CD8-positive, alpha-beta memory T cell (primary cell): ENCODE results near the gene PSKH1. TPM values are rescaled to one million over a fixed set of nuclear protein-coding genes. Genes with fewer than 3 reads are reported as not detected.

Source experiments
- CTCF ChIA-PET: fragments of 350-600 bp; sonication (Branson Sonifier 250); formaldehyde crosslinking; loops from one replicate; lab custom pipeline; 2021; ENCODE audit warnings: antibody characterized with exemption; lab: Charles Lee
- POLR2A ChIA-PET: fragments of 350-600 bp; sonication (Branson Sonifier 250); formaldehyde crosslinking; loops from one replicate; lab custom pipeline; 2021; ENCODE audit warnings: antibody characterized with exemption; lab: Charles Lee
- DNase-seq, 5 donors: peaks; one replicate each; pipeline versions ENCODE4 v3.0.0 to v3.0.0-alpha.2; 2020 to 2022; ENCODE audit warnings: mixed read lengths in 1 of 5
- H3K27ac ChIP-seq: one replicate; pipeline ENCODE4 v1.7.0; 2013; ENCODE audit warnings: low read depth, mild to moderate bottlenecking, low read length, moderate library complexity
- H3K27me3 ChIP-seq: 2 replicates; pipeline ENCODE4 v1.7.0; 2013; ENCODE audit warnings: low read length, mild to moderate bottlenecking; ENCODE audit not compliant: insufficient read depth, poor library complexity, severe bottlenecking
- H3K36me3 ChIP-seq: 2 replicates; pipeline ENCODE4 v1.7.0; 2013; ENCODE audit warnings: mild to moderate bottlenecking, low read length, moderate library complexity; ENCODE audit not compliant: insufficient read depth
- H3K4me1 ChIP-seq: 2 replicates; pipeline ENCODE4 v1.7.0; 2013; ENCODE audit warnings: mild to moderate bottlenecking, low read length, moderate library complexity; ENCODE audit not compliant: insufficient read depth
- H3K4me3 ChIP-seq: 2 replicates; pipeline ENCODE4 v1.7.0; 2013; ENCODE audit warnings: mild to moderate bottlenecking, low read length
- H3K9me3 ChIP-seq: 2 replicates; pipeline ENCODE4 v1.7.0; 2013; ENCODE audit warnings: mild to moderate bottlenecking, low read length
- H3K27ac Mint-ChIP-seq, 8 donors: one replicate each; pipeline ENCODE4 v1.8.0; 2020 to 2021; ENCODE audit warnings: mixed read lengths in 8 of 8, mild to moderate bottlenecking in 6 of 8, inconsistent platforms in 3 of 8, moderate library complexity in 3 of 8
- H3K27me3 Mint-ChIP-seq, 2 donors: one replicate each; pipeline ENCODE4 v1.8.0; 2020 to 2021; ENCODE audit warnings: mixed read lengths in 2 of 2, mild to moderate bottlenecking in 1 of 2, moderate library complexity in 1 of 2
- H3K36me3 Mint-ChIP-seq, 3 donors: one replicate each; pipeline ENCODE4 v1.8.0; 2020 to 2021; ENCODE audit warnings: mixed read lengths in 3 of 3, inconsistent platforms in 1 of 3, mild to moderate bottlenecking in 1 of 3
- H3K4me1 Mint-ChIP-seq, 3 donors: one replicate each; pipeline ENCODE4 v1.8.0; 2020 to 2021; ENCODE audit warnings: mixed read lengths in 3 of 3, inconsistent platforms in 1 of 3, mild to moderate bottlenecking in 1 of 3
- H3K4me3 Mint-ChIP-seq, 7 donors: one replicate each; pipeline ENCODE4 v1.8.0; 2020 to 2021; ENCODE audit warnings: mixed read lengths in 7 of 7, mild to moderate bottlenecking in 6 of 7, moderate library complexity in 4 of 7, inconsistent platforms in 2 of 7
- H3K9me3 Mint-ChIP-seq, 5 donors: one replicate each; pipeline ENCODE4 v1.8.0; 2020 to 2022; ENCODE audit warnings: mixed read lengths in 5 of 5, mild to moderate bottlenecking in 3 of 5, moderate library complexity in 2 of 5, inconsistent platforms in 1 of 5
- polyA plus RNA-seq: library from polyadenylated mRNA; unstranded; fragments of 300-500 nt; fragmentation: Illumina TruSeq; gene quantifications from one replicate; pipeline ENCODE4 v1.2.3, GENCODE V29; 2021
- total RNA-seq, 2 experiments: library from RNA; stranded (reverse); gene quantifications; one replicate each; pipeline ENCODE4 v1.2.3, GENCODE V29; 2021

PSKH1 gene
- total and polyA plus RNA-seq, 3 experiments from 2014 or later = 13.6 to 27.0 (median 14.5) TPM

DNA sequence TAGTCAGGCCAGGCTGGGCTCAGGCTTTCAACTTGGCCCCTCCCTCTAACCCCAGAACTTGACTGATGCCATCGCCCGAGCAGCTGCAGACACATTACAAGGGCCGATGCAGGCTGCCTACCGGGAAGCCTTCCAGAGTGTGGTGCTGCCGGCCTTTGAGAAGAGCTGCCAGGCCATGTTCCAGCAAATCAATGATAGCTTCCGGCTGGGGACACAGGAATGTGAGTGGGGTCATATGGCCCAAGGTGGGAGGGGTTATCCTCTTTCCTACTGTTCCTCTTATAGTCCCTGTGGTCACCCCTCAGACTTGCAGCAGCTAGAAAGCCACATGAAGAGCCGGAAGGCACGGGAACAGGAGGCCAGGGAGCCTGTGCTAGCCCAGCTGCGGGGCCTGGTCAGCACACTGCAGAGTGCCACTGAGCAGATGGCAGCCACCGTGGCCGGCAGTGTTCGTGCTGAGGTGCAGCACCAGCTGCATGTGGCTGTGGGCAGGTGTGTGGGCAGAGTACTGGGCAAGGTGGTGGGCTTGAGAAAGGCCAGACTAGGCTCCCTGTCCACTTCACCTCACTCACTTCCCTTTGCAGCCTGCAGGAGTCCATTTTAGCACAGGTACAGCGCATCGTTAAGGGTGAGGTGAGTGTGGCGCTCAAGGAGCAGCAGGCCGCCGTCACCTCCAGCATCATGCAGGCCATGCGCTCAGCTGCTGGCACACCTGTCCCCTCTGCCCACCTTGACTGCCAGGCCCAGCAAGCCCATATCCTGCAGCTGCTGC, 10.5 kb upstream of the PSKH1 start:
- H3K27me3 Mint-ChIP-seq = no peaks in the 10 kb centered on the region
- no peak overlapping the region for H3K4me3 Mint-ChIP-seq
- ChIA-PET POLR2A (no interaction called here), CTCF (interaction anchor here (0.7 to 4.1 kb wide), 23 partner anchors 8 to 361 kb away, joined by 3 to 44 read pairs (median 6); partner anchors contain the start of genes CENPT, CTRL, EDC4 and NFATC3)
- Histone ChIP-seq H3K9me3 (no peaks in the 10 kb centered on the region), H3K27me3 (no peaks in the 10 kb centered on the region), H3K4me3 (no peak overlapping the region), H3K36me3 (peaks cover 69% of the 10 kb centered on the region), H3K27ac (no peak overlapping the region), H3K4me1 (no peaks in the 10 kb centered on the region)
- DNase-seq = no peak
- H3K27ac Mint-ChIP-seq = peak overlapping the region in 1 of 8 donors; percentile 24
- H3K4me1 Mint-ChIP-seq = no peaks in the 10 kb centered on the region
- no peaks in the 10 kb centered on the region for H3K9me3 Mint-ChIP-seq
- H3K36me3 Mint-ChIP-seq = peaks cover 0 to 84% (median 2%) of the 10 kb centered on the region in 3 donors

DNA sequence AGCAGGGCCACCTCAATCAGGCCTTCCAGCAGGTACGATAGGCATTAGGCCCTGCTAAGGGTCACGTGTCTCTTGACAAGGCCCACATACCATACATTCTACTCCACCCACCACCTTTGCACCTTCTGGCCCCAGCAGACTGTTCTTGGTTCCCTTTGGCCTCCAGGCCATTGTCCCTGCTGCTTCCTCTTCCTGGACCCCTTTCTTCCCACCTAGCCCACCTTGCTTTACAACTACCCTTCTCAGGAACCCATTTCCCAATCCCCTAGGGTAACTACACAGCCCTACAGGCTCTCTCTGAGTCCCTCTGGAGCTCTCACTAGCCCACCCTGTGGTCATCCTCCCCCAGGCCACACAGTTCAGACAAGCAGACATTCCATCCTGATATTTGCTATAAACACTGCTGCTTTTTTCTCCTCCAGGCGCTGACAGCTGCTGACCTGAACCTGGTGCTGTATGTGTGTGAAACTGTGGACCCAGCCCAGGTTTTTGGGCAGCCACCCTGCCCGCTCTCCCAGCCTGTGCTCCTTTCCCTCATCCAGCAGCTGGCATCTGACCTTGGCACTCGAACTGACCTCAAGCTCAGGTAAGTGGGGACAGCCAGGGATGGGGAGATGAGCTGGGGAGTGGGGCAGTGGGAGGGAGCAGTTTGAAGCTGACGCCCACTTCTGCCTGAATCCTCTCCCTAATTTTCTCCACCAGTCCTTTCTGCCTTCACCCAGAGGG, 9.7 kb upstream of the PSKH1 start:
- H3K4me3 ChIP-seq = no peak overlapping the region
- H3K27ac ChIP-seq = no peak overlapping the region
- H3K4me3 Mint-ChIP-seq = no peak overlapping the region
- H3K27ac Mint-ChIP-seq = peak overlapping the region in 3 of 8 donors; percentile 17 to 82 (median 24)
- H3K9me3 Mint-ChIP-seq = no peaks in the 10 kb centered on the region
- no peaks in the 10 kb centered on the region for H3K27me3 Mint-ChIP-seq
- POLR2A ChIA-PET = interaction anchor here (0.5 kb wide), 1 partner anchor 557 kb away, joined by 3 read pairs; no protein-coding TSS in a partner anchor
- H3K36me3 ChIP-seq = peaks cover 62% of the 10 kb centered on the region
- no peaks in the 10 kb centered on the region for H3K27me3 ChIP-seq
- H3K36me3 Mint-ChIP-seq = peaks cover 0 to 76% (median 2%) of the 10 kb centered on the region in 3 donors
- CTCF ChIA-PET = interaction anchor here (0.7 to 4.1 kb wide), 51 partner anchors 9 to 408 kb away, joined by 3 to 44 read pairs (median 5); partner anchors contain the start of genes CTRL, DDX28, DUS2 and EDC4
- no peaks in the 10 kb centered on the region for H3K9me3 ChIP-seq
- H3K4me1 ChIP-seq = no peaks in the 10 kb centered on the region
- DNase-seq = no peak
- no peaks in the 10 kb centered on the region for H3K4me1 Mint-ChIP-seq

DNA sequence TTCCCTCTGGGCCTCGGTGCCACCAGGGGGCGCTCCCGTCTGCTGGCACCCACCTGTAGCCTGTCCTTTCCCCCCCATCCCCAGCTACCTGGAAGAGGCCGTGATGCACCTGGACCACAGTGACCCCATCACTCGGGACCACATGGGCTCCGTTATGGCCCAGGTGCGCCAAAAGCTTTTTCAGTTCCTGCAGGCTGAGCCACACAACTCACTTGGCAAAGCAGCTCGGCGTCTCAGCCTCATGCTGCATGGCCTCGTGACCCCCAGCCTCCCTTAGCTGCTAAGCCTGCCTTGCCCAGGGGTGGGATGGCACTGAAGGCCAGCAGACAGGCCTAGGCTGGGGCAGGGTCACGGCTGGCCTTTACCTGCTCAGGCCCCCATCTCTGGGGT, 9.2 kb upstream of the PSKH1 start:
- Mint-ChIP-seq H3K27me3 (no peaks in the 10 kb centered on the region), H3K27ac (peak overlapping the region in 3 of 8 donors; percentile 17 to 82 (median 24)), H3K36me3 (peaks cover 0 to 71% (median 2%) of the 10 kb centered on the region in 3 donors), H3K9me3 (no peaks in the 10 kb centered on the region), H3K4me1 (no peaks in the 10 kb centered on the region), H3K4me3 (no peak overlapping the region)
- ChIA-PET CTCF (interaction anchor here (0.7 to 4.1 kb wide), 53 partner anchors 9 to 407 kb away, joined by 3 to 44 read pairs (median 5); partner anchors contain the start of genes CTRL, DDX28, DUS2 and EDC4), POLR2A (interaction anchor here (1.0 kb wide), 1 partner anchor 157 kb away, joined by 3 read pairs; no protein-coding TSS in a partner anchor)
- Histone ChIP-seq H3K36me3 (peaks cover 56% of the 10 kb centered on the region), H3K4me1 (no peaks in the 10 kb centered on the region), H3K9me3 (no peaks in the 10 kb centered on the region), H3K4me3 (no peak overlapping the region), H3K27me3 (no peaks in the 10 kb centered on the region), H3K27ac (no peak overlapping the region)
- peak; percentile 66 to 80 (median 67) for DNase-seq

DNA sequence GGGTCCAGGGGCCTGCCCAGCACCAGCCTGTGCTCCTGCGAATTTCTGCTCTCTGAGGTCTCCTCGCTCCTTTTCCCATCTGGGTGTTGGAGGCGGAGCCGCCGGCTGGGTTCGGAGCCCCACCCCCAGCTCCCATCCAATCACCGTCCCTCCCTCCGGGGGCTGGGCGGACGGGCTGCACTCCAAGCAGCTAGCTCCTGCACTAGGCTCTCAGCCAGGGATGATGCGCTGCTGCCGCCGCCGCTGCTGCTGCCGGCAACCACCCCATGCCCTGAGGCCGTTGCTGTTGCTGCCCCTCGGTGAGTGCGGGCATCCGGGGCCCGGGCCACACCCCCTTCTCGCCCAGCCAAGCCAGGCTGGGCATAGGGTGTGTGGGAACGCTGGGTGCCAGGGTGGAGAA, 8.4 kb upstream of the PSKH1 start, which contains the start of gene NRN1L:
Gene NRN1L (plus strand): TSS at position 202 of the 400 bp plus-strand sequence. CDS start 19 bp downstream, at position 221.
- CTCF ChIA-PET = interaction anchor here (0.8 to 4.1 kb wide), 23 partner anchors 8 to 363 kb away, joined by 3 to 44 read pairs (median 6); partner anchors contain the start of genes DDX28, DUS2, EDC4 and PSKH1
- Histone ChIP-seq H3K27me3 (no peaks in the 10 kb centered on the region), H3K36me3 (peaks cover 48% of the 10 kb centered on the region), H3K4me3 (no peak within 1 kb of the TSS), H3K27ac (no peak within 1 kb of the TSS), H3K4me1 (no peaks in the 10 kb centered on the region), H3K9me3 (no peaks in the 10 kb centered on the region)
- peaks cover 0 to 63% (median 2%) of the 10 kb centered on the region in 3 donors for H3K36me3 Mint-ChIP-seq
- H3K27me3 Mint-ChIP-seq = no peaks in the 10 kb centered on the region
- POLR2A ChIA-PET = interaction anchor here (0.5 to 1.0 kb wide), 2 partner anchors 156 to 358 kb away, joined by 3 to 4 read pairs; no protein-coding TSS in a partner anchor
- DNase-seq = no peak
- H3K4me1 Mint-ChIP-seq = no peaks in the 10 kb centered on the region
- peak within 1 kb of the TSS in 3 of 8 donors; percentile 24 to 82 (median 77) for H3K27ac Mint-ChIP-seq
- H3K4me3 Mint-ChIP-seq = no peak within 1 kb of the TSS
- no peaks in the 10 kb centered on the region for H3K9me3 Mint-ChIP-seq

- H3K27ac ChIP-seq = no peak overlapping the region
- Mint-ChIP-seq H3K9me3 (no peaks in the 10 kb centered on the region), H3K36me3 (peaks cover 0 to 54% (median 2%) of the 10 kb centered on the region in 3 donors), H3K4me1 (no peaks in the 10 kb centered on the region), H3K27ac (no peak overlapping the region), H3K27me3 (no peaks in the 10 kb centered on the region), H3K4me3 (no peak overlapping the region)
- POLR2A ChIA-PET = interaction anchor here (0.6 kb wide), 1 partner anchor 16 kb away, joined by 3 read pairs; no protein-coding TSS in a partner anchor
- H3K9me3 ChIP-seq = no peaks in the 10 kb centered on the region
- peaks cover 39% of the 10 kb centered on the region for H3K36me3 ChIP-seq
- CTCF ChIA-PET = interaction anchor here (1.0 to 3.4 kb wide), 8 partner anchors 11 to 179 kb away, joined by 3 to 27 read pairs (median 4); partner anchors contain the start of genes RANBP10 and TSNAXIP1
- no peaks in the 10 kb centered on the region for H3K27me3 ChIP-seq
- H3K4me3 ChIP-seq = no peak overlapping the region
- H3K4me1 ChIP-seq = no peaks in the 10 kb centered on the region
- DNase-seq = no peak
These were observed 7.5 kb upstream of the PSKH1 start for GRCh38 chr16:67885545-67885944.

GRCh38 chr16:67885976-67886375, 7.1 kb upstream of the PSKH1 start:
- H3K4me3 ChIP-seq = no peak overlapping the region
- H3K27me3 Mint-ChIP-seq = no peaks in the 10 kb centered on the region
- CTCF ChIA-PET = interaction anchor here (1.0 to 3.0 kb wide), 5 partner anchors 10 to 155 kb away, joined by 3 to 12 read pairs (median 3); partner anchors contain the start of genes RANBP10 and TSNAXIP1
- H3K36me3 Mint-ChIP-seq = peaks cover 0 to 50% (median 2%) of the 10 kb centered on the region in 3 donors
- POLR2A ChIA-PET = interaction anchor here (0.6 kb wide), 1 partner anchor 17 kb away, joined by 3 read pairs; no protein-coding TSS in a partner anchor
- no peaks in the 10 kb centered on the region for H3K4me1 Mint-ChIP-seq
- no peaks in the 10 kb centered on the region for H3K9me3 Mint-ChIP-seq
- DNase-seq = no peak
- no peaks in the 10 kb centered on the region for H3K9me3 ChIP-seq
- peaks cover 35% of the 10 kb centered on the region for H3K36me3 ChIP-seq
- no peaks in the 10 kb centered on the region for H3K4me1 ChIP-seq
- H3K4me3 Mint-ChIP-seq = no peak overlapping the region
- no peak overlapping the region for H3K27ac ChIP-seq
- H3K27me3 ChIP-seq = no peaks in the 10 kb centered on the region
- peak overlapping the region in 1 of 8 donors; percentile 41 for H3K27ac Mint-ChIP-seq

- Mint-ChIP-seq H3K27ac (peak overlapping the region in 3 of 8 donors; percentile 41 to 63 (median 43)), H3K9me3 (no peaks in the 10 kb centered on the region), H3K4me3 (no peak overlapping the region), H3K4me1 (no peaks in the 10 kb centered on the region), H3K36me3 (peaks cover 0 to 46% (median 2%) of the 10 kb centered on the region in 3 donors), H3K27me3 (no peaks in the 10 kb centered on the region)
- DNase-seq = no peak
- Histone ChIP-seq H3K9me3 (no peaks in the 10 kb centered on the region), H3K4me1 (no peaks in the 10 kb centered on the region), H3K4me3 (no peak overlapping the region), H3K27ac (no peak overlapping the region), H3K36me3 (peaks cover 31% of the 10 kb centered on the region), H3K27me3 (no peaks in the 10 kb centered on the region)
- ChIA-PET POLR2A (interaction anchor here (0.6 to 0.7 kb wide), 2 partner anchors 17 to 140 kb away, joined by 3 to 4 read pairs; no protein-coding TSS in a partner anchor), CTCF (interaction anchor here (1.0 to 3.0 kb wide), 5 partner anchors 10 to 155 kb away, joined by 3 to 12 read pairs (median 3); partner anchors contain the start of genes RANBP10 and TSNAXIP1)
These were observed 6.7 kb upstream of the PSKH1 start for GRCh38 chr16:67886387-67886786.
